Measurements from ENCODE around the gene GRAMD4.

GRAMD4 gene

GRCh38 chr22:46619830-46620501, at the start of gene GRAMD4:
TSS of gene GRAMD4 (plus strand) at chr22:46620386. CDS start at chr22:46626800, 6,414 bp downstream.
- no peak for DNase-seq (ENCODE audit: low read depth)

GRCh38 chr22:46571642-46572250, 48.4 kb upstream of the GRAMD4 start:
- no peak for DNase-seq (ENCODE audit: low read depth)

- DNase-seq (ENCODE audit: low read depth): no peak
These were observed 47.0 kb upstream of the GRAMD4 start for GRCh38 chr22:46572911-46573780.

- no peak for DNase-seq (ENCODE audit: low read depth)
These were observed 46.3 kb upstream of the GRAMD4 start for GRCh38 chr22:46573781-46574437.

- DNase-seq (ENCODE audit: low read depth): no peak
These were observed 45.7 kb upstream of the GRAMD4 start for GRCh38 chr22:46574438-46574992.

GRCh38 chr22:46574993-46575910, 44.9 kb upstream of the GRAMD4 start:
- no peak for DNase-seq (ENCODE audit: low read depth)

GRCh38 chr22:46575911-46576555, 44.2 kb upstream of the GRAMD4 start:
- no peak for DNase-seq (ENCODE audit: low read depth)

GRCh38 chr22:46576556-46577367, 43.4 kb upstream of the GRAMD4 start:
- DNase-seq (ENCODE audit: low read depth): no peak

GRCh38 chr22:46577368-46578249, 42.6 kb upstream of the GRAMD4 start:
- DNase-seq (ENCODE audit: low read depth): no peak

- DNase-seq (ENCODE audit: low read depth): no peak
These were observed 41.8 kb upstream of the GRAMD4 start for GRCh38 chr22:46578251-46578823.

GRCh38 chr22:46578824-46579561, 41.2 kb upstream of the GRAMD4 start:
- no peak for DNase-seq (ENCODE audit: low read depth)

- DNase-seq (ENCODE audit: low read depth): no peak
These were observed 40.3 kb upstream of the GRAMD4 start for GRCh38 chr22:46579751-46580449.

- no peak for DNase-seq (ENCODE audit: low read depth)
These were observed 39.1 kb upstream of the GRAMD4 start for GRCh38 chr22:46580940-46581537.

GRCh38 chr22:46581538-46582244, 38.5 kb upstream of the GRAMD4 start:
- no peak for DNase-seq (ENCODE audit: low read depth)

- no peak for DNase-seq (ENCODE audit: low read depth)
These were observed 37.8 kb upstream of the GRAMD4 start for GRCh38 chr22:46582281-46582933.
